ENCODE data around the gene BAK1.

The BAK1 gene

DNA sequence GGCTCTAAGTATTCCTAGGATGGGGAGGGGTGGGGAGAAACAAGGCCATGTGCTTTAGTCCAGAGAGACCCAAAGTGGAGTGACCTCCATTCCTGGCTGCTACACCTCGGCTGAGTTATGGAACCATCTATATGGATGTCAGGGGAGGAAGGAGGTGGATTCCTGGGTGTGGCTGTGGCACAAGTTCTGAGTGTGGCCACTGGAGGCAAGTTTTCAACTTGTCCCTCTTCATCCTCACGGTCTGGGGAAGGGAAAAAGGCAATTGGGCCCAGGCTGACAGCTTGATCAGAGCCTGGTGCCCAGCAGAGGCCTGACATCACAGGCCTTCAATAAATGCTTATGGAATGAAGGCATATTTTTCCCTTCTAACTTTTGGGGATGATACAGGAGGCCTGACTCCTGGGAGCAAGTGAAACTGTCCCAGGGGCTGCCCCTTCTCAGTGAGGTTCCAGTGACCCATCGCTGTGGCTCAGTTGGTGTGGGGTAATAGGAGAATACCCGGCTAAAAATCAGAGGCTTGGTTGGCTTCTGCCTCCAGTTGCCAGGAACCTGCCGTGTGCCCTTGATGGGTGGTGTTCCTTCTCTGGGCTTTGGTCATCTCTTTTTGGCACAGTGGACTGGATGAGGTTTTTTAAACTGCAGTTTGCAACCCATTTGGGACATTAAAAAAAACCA, 39.2 kb upstream of the BAK1 start:
- Histone ChIP-seq H3K27me3 (ENCODE audit: low read depth, low read length) (no peaks in the 10 kb centered on the region), H3K9me3 (ENCODE audit: control insufficient read depth in 1 of 2, low read length in 2 of 2) (no peaks in the 10 kb centered on the region), H3K27ac (ENCODE audit: low read length) (peak overlapping the region; percentile 89), H3K4me1 (ENCODE audit: control insufficient read depth in 1 of 2, insufficient read depth in 2 of 2, low read length in 2 of 2) (peaks cover 13 to 28% of the 10 kb centered on the region in 2 donors), H3K36me3 (ENCODE audit: control insufficient read depth in 1 of 2, insufficient read depth in 2 of 2, low read length in 2 of 2) (no peaks in the 10 kb centered on the region), H3K4me3 (ENCODE audit: low read depth in 1 of 2, low read length in 2 of 2) (peak overlapping the region in 1 of 2 donors; percentile 82)

DNA sequence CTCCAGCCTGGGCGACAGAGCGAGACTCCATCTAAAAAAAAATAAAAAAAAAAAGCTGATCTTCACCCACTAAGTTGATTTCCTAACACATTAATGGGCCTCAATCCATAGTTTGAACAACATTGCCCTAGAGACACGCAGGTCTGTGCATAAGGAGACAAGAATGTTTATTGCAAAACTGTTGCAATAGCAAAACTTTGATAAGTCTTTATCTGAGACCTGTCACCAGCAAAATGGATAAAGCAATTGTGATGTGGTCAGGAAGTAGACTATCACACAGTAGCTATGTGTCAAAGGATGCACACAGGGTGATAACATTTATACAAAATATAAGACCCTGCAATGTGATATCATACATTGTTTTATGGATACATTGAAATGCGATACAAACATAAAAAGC, 36.8 kb upstream of the BAK1 start:
- Histone ChIP-seq H3K4me1 (ENCODE audit: control insufficient read depth in 1 of 2, insufficient read depth in 2 of 2, low read length in 2 of 2) (peaks cover 5 to 18% of the 10 kb centered on the region in 2 donors), H3K27ac (ENCODE audit: low read length) (no peak overlapping the region), H3K36me3 (ENCODE audit: control insufficient read depth in 1 of 2, insufficient read depth in 2 of 2, low read length in 2 of 2) (no peaks in the 10 kb centered on the region), H3K9me3 (ENCODE audit: control insufficient read depth in 1 of 2, low read length in 2 of 2) (no peaks in the 10 kb centered on the region), H3K4me3 (ENCODE audit: low read depth in 1 of 2, low read length in 2 of 2) (no peak overlapping the region), H3K27me3 (ENCODE audit: low read depth, low read length) (no peaks in the 10 kb centered on the region)

DNA sequence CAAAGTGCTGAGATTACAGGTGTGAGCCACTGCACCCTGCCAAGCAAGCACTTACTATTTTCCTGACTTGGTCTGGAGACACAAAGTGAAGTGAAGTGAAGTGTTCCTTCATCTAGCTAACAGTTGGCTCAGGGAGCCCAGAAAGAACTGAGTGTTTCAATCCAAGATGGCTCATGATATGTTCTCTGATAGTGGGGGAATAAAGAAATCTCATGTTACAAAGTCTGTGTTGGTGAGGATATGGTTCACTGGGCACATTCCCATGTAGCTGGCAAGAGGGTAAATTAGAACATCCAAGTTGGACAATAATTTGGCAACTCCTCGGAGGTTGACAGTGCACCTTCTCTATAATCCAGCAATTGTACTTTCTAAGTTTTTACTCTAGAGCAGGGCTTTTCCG, 36.0 kb upstream of the BAK1 start:
- Histone ChIP-seq H3K4me1 (ENCODE audit: control insufficient read depth in 1 of 2, insufficient read depth in 2 of 2, low read length in 2 of 2) (peaks cover 5 to 12% of the 10 kb centered on the region in 2 donors), H3K36me3 (ENCODE audit: control insufficient read depth in 1 of 2, insufficient read depth in 2 of 2, low read length in 2 of 2) (no peaks in the 10 kb centered on the region), H3K9me3 (ENCODE audit: control insufficient read depth in 1 of 2, low read length in 2 of 2) (no peaks in the 10 kb centered on the region), H3K27ac (ENCODE audit: low read length) (no peak overlapping the region), H3K4me3 (ENCODE audit: low read depth in 1 of 2, low read length in 2 of 2) (no peak overlapping the region), H3K27me3 (ENCODE audit: low read depth, low read length) (no peaks in the 10 kb centered on the region)

DNA sequence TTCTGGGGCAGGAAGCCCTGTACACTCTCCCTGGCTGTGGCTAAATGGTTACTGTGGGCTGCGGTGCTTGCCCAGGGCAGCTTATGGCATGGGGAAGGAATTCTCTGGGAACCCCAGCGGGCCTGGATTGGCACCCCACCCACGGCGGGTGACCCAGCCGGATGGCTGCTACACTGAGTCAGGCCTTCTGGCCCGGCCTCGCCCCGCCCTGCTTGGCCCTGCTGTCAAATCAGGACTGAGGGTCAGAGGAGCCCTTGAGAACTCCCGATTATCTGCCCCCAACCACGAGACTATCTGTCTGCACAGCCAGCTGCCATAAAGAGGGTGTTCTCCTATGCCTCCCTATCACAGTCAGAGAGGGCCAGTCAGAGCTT, 33.7 kb upstream of the BAK1 start:
- no peaks in the 10 kb centered on the region for H3K36me3 ChIP-seq (ENCODE audit: control insufficient read depth in 1 of 2, insufficient read depth in 2 of 2, low read length in 2 of 2)
- no peak overlapping the region for H3K27ac ChIP-seq (ENCODE audit: low read length)
- no peak overlapping the region for H3K4me3 ChIP-seq (ENCODE audit: low read depth in 1 of 2, low read length in 2 of 2)
- no peaks in the 10 kb centered on the region for H3K27me3 ChIP-seq (ENCODE audit: low read depth, low read length)
- H3K4me1 ChIP-seq (ENCODE audit: control insufficient read depth in 1 of 2, insufficient read depth in 2 of 2, low read length in 2 of 2): peaks cover 3 to 17% of the 10 kb centered on the region in 2 donors
- H3K9me3 ChIP-seq (ENCODE audit: control insufficient read depth in 1 of 2, low read length in 2 of 2): no peaks in the 10 kb centered on the region

DNA sequence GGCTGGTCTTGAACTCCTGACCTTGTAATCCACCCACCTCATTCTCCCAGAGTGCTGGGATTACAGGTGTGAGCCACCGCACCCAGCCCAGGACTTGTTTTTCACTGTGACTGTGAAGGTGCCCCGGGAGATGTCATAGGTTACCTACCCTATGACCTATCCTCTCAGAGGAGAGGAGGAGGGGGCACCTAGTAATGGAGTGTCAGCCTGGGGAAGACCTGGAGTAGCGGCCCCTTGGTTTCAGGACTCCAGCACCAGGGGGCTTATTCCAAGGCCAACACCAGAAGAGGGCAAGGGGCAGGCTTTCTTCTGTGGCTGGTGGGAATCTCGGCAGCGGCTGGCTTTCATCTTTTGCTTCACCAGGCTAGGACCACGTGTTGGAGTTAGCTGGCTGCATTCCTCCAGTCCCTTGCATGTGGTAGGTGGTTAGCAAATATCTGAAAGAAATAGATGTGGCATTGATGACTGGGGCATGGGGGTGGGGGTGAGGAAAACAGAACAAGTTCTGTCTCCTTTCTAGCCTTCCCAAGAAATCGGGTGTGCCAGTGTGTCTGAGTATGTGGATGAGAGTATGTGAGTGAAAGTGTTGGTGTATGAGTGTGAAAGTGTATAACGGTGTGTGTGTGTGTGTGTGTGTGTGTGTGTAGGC, 33.2 kb upstream of the BAK1 start:
- Histone ChIP-seq H3K4me1 (ENCODE audit: control insufficient read depth in 1 of 2, insufficient read depth in 2 of 2, low read length in 2 of 2) (peaks cover 3 to 17% of the 10 kb centered on the region in 2 donors), H3K4me3 (ENCODE audit: low read depth in 1 of 2, low read length in 2 of 2) (no peak overlapping the region), H3K27ac (ENCODE audit: low read length) (no peak overlapping the region), H3K9me3 (ENCODE audit: control insufficient read depth in 1 of 2, low read length in 2 of 2) (no peaks in the 10 kb centered on the region), H3K36me3 (ENCODE audit: control insufficient read depth in 1 of 2, insufficient read depth in 2 of 2, low read length in 2 of 2) (no peaks in the 10 kb centered on the region), H3K27me3 (ENCODE audit: low read depth, low read length) (no peaks in the 10 kb centered on the region)

DNA sequence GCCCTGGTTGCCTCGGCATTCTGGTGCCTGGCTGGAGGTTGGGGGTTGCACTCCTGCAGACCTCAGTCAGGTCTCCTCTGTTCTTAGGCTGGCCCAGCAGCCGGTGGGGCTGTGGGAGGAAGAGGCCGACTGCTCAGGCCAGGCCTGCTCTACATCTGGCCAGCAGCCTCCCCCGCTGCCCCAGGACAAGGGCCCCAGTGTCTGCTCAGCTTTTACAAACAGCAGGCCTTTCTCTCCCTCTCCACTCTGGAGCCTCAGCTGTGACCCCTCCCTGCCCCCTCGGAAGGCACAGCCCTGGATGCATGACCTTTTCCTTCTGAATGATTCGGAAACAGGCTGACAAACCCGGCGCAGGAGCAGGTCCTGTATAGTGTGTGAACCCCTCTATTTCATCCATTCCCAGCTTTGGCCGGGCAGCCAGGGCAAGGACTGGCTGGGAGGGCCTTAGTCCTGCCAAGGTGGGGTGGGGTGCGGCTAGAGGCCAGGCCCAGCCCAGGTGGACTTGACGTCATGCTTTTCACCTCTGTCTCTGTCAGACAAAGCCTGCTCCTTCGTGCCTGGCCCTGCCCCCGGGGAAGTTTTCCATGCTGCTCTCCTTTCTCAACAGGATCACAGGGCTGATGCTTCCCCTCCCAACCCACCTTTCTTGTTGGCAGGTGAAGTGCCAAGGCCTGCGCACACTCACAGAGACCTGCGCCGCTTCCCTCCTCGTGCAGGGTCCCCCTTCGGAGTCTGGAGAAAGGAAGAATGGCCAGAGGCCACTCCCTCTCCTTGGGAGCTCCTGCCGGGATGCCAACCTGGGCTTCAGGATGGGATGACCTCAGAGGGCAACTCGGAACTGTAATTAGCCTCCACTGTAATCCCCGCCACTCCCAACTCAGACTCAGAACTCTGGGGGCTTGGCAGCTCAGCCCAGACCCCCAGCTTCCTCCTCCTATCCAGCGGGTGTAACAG, 31.0 kb upstream of the BAK1 start:
- H3K36me3 ChIP-seq (ENCODE audit: control insufficient read depth in 1 of 2, insufficient read depth in 2 of 2, low read length in 2 of 2): no peaks in the 10 kb centered on the region
- peaks cover 3 to 17% of the 10 kb centered on the region in 2 donors for H3K4me1 ChIP-seq (ENCODE audit: control insufficient read depth in 1 of 2, insufficient read depth in 2 of 2, low read length in 2 of 2)
- no peaks in the 10 kb centered on the region for H3K9me3 ChIP-seq (ENCODE audit: control insufficient read depth in 1 of 2, low read length in 2 of 2)
- H3K27me3 ChIP-seq (ENCODE audit: low read depth, low read length): no peaks in the 10 kb centered on the region
- no peak overlapping the region for H3K27ac ChIP-seq (ENCODE audit: low read length)
- H3K4me3 ChIP-seq (ENCODE audit: low read depth in 1 of 2, low read length in 2 of 2): no peak overlapping the region

DNA sequence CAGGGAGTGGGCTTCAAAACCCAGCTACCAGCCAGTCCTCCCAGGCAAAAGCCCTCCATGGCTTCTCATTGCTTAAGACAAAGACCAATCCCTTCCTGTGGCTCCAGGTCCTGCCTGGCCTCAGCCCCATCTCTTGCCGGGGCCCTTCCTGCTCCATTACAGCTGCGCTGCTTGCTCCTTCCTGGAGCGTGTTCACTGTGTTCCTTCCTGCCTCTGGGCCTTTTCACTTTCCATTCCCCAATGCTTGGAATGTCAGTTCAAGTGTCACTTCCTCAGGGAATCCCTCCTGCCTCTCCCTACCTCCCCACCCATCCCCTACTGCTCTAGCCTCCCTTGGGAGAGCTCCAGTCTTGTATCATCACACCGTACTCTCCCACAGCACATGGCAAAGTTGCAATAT, 30.0 kb upstream of the BAK1 start:
- no peak overlapping the region for H3K4me3 ChIP-seq (ENCODE audit: low read depth in 1 of 2, low read length in 2 of 2)
- H3K27me3 ChIP-seq (ENCODE audit: low read depth, low read length): no peaks in the 10 kb centered on the region
- H3K27ac ChIP-seq (ENCODE audit: low read length): peak overlapping the region; percentile 43
- H3K36me3 ChIP-seq (ENCODE audit: control insufficient read depth in 1 of 2, insufficient read depth in 2 of 2, low read length in 2 of 2): no peaks in the 10 kb centered on the region
- H3K9me3 ChIP-seq (ENCODE audit: control insufficient read depth in 1 of 2, low read length in 2 of 2): no peaks in the 10 kb centered on the region
- peaks cover 3 to 17% of the 10 kb centered on the region in 2 donors for H3K4me1 ChIP-seq (ENCODE audit: control insufficient read depth in 1 of 2, insufficient read depth in 2 of 2, low read length in 2 of 2)

DNA sequence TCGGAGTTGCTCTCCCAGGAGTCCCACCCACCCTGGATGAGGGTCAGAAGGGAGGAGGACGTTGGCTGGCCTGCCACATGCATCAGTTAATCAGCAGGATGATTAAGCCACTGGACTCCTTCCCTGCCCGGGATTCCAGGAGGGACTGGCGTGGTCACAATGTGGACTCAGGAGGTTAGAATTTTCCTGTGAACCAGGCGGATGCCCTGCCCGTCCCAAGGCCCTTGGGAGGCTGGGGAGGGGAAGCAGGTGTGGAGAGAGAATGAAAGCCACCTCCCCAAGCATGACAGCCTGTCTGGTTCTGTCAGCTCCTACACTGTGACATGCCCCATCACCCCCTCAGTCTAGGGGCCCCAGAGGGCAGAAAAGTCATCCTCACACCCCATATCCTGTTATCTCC, 29.5 kb upstream of the BAK1 start:
- Histone ChIP-seq H3K27me3 (ENCODE audit: low read depth, low read length) (no peaks in the 10 kb centered on the region), H3K36me3 (ENCODE audit: control insufficient read depth in 1 of 2, insufficient read depth in 2 of 2, low read length in 2 of 2) (no peaks in the 10 kb centered on the region), H3K4me1 (ENCODE audit: control insufficient read depth in 1 of 2, insufficient read depth in 2 of 2, low read length in 2 of 2) (peaks cover 3 to 17% of the 10 kb centered on the region in 2 donors), H3K4me3 (ENCODE audit: low read depth in 1 of 2, low read length in 2 of 2) (no peak overlapping the region), H3K27ac (ENCODE audit: low read length) (peak overlapping the region; percentile 43), H3K9me3 (ENCODE audit: control insufficient read depth in 1 of 2, low read length in 2 of 2) (no peaks in the 10 kb centered on the region)

DNA sequence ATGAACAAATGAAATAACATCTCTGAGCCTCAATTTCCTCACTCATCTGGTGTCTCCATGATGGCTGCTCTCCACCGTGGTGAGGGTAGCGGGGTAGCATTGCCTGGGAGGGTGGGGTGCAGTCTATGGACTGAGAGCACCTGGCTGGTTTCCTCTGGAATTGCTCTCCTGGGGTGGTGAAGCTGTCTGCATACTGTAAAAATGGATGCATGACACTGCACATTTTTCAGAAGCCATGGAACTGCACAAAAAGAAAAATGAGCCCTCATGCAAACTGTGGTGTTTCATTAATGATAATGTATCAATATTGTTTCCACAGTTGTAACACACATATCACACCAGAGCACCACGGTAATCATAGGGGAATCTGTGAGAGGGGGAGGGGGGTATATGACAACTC, 28.9 kb upstream of the BAK1 start:
- H3K4me3 ChIP-seq (ENCODE audit: low read depth in 1 of 2, low read length in 2 of 2): no peak overlapping the region
- no peaks in the 10 kb centered on the region for H3K36me3 ChIP-seq (ENCODE audit: control insufficient read depth in 1 of 2, insufficient read depth in 2 of 2, low read length in 2 of 2)
- H3K27ac ChIP-seq (ENCODE audit: low read length): no peak overlapping the region
- H3K9me3 ChIP-seq (ENCODE audit: control insufficient read depth in 1 of 2, low read length in 2 of 2): no peaks in the 10 kb centered on the region
- H3K27me3 ChIP-seq (ENCODE audit: low read depth, low read length): no peaks in the 10 kb centered on the region
- H3K4me1 ChIP-seq (ENCODE audit: control insufficient read depth in 1 of 2, insufficient read depth in 2 of 2, low read length in 2 of 2): peaks cover 3 to 17% of the 10 kb centered on the region in 2 donors

DNA sequence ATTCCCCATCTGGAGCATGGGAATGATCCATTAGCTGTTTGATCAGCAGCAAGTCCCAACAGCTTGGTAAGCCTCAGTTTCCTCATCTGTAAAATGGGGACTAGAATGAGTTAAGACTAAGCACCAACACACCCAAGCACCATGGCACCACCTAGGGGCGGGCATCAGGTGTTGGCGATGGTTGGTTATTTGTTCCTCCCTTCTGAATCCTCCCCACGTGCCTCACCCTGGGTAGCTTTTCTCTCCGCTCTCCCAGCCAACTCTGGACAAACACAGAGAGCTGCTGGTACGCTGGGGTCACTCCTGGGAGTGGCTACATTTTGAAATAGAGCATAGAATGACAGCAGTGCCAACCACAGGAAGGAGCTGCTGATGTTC, 27.7 kb upstream of the BAK1 start:
- Histone ChIP-seq H3K36me3 (ENCODE audit: control insufficient read depth in 1 of 2, insufficient read depth in 2 of 2, low read length in 2 of 2) (no peaks in the 10 kb centered on the region), H3K27ac (ENCODE audit: low read length) (no peak overlapping the region), H3K27me3 (ENCODE audit: low read depth, low read length) (no peaks in the 10 kb centered on the region), H3K9me3 (ENCODE audit: control insufficient read depth in 1 of 2, low read length in 2 of 2) (no peaks in the 10 kb centered on the region), H3K4me3 (ENCODE audit: low read depth in 1 of 2, low read length in 2 of 2) (no peak overlapping the region), H3K4me1 (ENCODE audit: control insufficient read depth in 1 of 2, insufficient read depth in 2 of 2, low read length in 2 of 2) (peaks cover 3 to 17% of the 10 kb centered on the region in 2 donors)

DNA sequence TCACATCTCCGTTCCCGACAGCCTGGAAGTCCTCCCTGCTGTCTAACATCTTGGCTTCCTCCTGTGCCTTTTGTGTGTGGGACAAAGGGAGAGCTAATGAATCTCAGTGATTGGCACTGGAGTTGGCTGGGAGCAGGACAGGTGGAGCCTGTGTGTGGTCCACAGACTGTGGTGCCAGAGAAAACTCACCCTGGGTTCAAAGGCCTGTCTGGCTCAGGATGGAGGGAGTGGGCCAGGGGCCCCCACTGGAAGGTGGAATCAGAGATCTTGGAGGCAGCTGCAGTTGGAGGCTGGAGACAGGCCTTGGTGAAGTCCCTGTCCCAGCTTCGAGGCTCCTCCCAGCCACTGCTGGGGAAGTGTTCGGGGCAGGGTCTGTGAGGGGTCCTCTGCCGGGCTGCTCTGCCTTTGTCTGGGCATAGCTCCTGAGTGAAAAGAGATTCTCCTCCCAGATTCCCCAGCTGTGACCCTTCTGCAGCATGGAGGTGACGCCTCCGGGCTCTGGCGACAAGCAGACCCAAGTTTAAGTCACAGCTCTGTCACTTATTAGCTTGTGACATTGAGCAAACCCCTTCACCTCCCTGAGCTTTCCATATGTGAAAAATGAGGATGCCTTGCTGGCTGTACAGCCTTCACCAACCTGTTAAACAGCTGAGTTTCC, 27.2 kb upstream of the BAK1 start:
- Histone ChIP-seq H3K27me3 (ENCODE audit: low read depth, low read length) (no peaks in the 10 kb centered on the region), H3K36me3 (ENCODE audit: control insufficient read depth in 1 of 2, insufficient read depth in 2 of 2, low read length in 2 of 2) (no peaks in the 10 kb centered on the region), H3K27ac (ENCODE audit: low read length) (no peak overlapping the region), H3K9me3 (ENCODE audit: control insufficient read depth in 1 of 2, low read length in 2 of 2) (no peaks in the 10 kb centered on the region), H3K4me1 (ENCODE audit: control insufficient read depth in 1 of 2, insufficient read depth in 2 of 2, low read length in 2 of 2) (peaks cover 3 to 17% of the 10 kb centered on the region in 2 donors), H3K4me3 (ENCODE audit: low read depth in 1 of 2, low read length in 2 of 2) (no peak overlapping the region)

Measured in muscle layer of duodenum (tissue), 2 donors.